Femur (tissue), 1 donor: ENCODE measurements around the gene CROCC.
A peak's percentile ranks its signal among the peaks of the same experiment; 100 is the strongest.

Experiments
- DNase-seq: peaks from one replicate; pipeline ENCODE4 v3.0.0-alpha.2; 2017

Gene CROCC

GRCh38 chr1:16988210-16988609 is 66.5 kb downstream of the CROCC start:
- no peak for DNase-seq

GRCh38 chr1:16989676-16990391 is 68.1 kb downstream of the CROCC start:
- no peak for DNase-seq

- DNase-seq = no peak
Observed at GRCh38 chr1:16991571-16991970, 69.8 kb downstream of the CROCC start.

DNA sequence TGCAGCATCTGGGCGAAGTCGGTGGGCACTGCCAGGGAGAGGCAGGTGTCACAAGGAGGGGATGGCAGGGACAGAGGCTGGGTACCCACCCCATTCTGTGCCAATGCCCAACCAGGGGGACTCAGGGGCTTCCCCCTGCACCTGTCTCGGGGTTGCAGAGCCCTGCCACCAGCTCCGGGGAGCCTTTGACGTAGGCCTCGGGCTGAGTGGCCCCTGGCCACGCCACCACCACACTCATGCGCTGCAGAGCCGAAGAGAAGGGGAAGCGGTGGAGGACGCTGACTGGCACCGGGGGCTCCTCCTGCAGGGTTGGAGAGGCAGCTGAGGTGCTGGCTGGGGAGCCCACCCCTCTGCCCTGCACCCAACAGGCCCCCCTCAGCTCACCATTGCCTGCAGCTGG is 70.4 kb downstream of the CROCC start:
- no peak for DNase-seq

GRCh38 chr1:16992675-16993074 is 70.9 kb downstream of the CROCC start:
- DNase-seq = no peak

DNA sequence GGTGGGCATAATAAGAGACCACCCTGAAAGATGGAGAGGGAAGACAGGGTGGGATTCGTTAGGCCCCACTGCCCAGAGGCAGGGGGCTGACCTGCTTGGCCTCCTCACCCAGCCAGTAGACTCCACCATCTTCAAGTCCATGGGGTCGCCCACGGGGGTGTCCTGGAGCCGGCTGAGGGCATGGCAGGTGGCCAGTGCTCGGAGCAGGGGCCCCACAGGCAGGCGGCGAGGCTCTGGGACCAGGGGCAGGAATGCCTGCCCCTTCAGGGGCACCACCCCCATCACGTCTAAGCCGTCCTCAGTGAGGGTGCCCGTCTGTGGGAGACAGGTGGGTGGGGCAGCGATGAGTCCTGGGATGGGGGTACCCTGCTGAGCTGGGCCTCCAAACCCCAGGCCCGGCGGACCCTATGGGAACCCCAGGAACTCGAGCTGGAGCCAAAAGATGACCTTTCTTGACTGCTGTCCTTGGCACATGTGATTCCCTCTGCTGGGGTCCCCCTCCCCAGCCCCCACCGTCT is 71.8 kb downstream of the CROCC start:
- no peak for DNase-seq

- DNase-seq = no peak
Observed at GRCh38 chr1:16996845-16997244, 75.1 kb downstream of the CROCC start.

DNA sequence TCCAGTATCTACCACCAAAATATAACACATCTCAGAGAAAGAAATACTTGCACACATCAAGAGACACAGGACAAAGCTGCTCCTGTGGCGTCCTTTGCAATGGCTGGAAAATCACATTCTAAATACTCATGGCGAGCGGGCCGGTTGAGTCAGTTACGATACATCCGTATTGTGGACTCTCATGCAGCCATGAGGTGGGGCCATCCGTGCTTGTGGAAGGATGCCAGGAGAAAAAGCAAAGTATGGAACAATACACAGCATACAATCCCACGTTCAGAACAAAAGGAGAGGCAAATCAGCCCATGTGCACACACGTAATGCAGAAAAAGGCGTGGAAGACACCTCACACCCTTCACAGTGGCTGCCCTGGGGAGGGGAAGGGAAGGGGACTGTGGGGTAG is 76.9 kb downstream of the CROCC start:
- DNase-seq = no peak

- no peak for DNase-seq
Observed at GRCh38 chr1:16999863-17000262, 78.1 kb downstream of the CROCC start.

GRCh38 chr1:17001760-17002523 is 80.2 kb downstream of the CROCC start:
- no peak for DNase-seq

- no peak for DNase-seq
Observed at GRCh38 chr1:17002524-17002902, 80.8 kb downstream of the CROCC start.

- DNase-seq = no peak
Observed at GRCh38 chr1:17004466-17005364, 83.0 kb downstream of the CROCC start.

DNA sequence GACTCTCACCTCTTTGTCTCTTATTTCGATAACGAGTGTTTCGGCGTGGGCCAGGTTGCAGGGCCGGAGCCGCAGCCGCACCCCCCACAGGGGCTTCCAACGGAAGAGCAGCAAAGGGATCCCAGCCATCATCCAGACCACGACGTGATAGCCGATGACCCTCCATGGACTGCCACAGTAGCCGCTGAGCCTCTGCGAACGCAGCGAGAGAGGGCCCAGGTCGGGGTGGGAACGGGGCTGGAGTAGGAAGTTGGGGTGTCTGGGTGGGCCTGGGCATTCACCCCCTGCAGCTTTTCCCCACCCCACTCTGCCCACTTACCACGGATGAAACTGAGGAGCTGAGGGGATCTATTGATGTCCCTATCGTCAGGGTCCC is 83.6 kb downstream of the CROCC start:
- DNase-seq = no peak

DNA sequence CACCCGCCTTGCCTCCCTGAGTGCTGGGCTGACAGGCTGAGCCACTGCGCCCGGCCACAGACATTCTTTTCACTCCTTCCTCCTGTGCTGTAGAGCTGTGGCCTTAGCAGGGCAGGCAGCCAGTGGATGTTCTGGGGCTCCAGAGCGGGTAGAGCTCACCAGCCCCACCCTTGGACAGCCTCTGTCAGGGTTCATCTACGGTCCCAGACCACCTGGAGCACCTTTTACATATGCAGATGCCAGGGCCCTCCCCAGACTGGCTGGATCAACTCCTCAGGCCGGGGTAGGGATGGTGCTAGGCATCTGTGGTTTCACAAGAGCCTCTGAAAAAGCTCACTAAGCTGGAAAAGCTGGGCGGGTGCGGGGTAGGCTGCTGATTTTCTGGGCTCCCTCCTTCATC is 85.4 kb downstream of the CROCC start:
- no peak for DNase-seq

DNA sequence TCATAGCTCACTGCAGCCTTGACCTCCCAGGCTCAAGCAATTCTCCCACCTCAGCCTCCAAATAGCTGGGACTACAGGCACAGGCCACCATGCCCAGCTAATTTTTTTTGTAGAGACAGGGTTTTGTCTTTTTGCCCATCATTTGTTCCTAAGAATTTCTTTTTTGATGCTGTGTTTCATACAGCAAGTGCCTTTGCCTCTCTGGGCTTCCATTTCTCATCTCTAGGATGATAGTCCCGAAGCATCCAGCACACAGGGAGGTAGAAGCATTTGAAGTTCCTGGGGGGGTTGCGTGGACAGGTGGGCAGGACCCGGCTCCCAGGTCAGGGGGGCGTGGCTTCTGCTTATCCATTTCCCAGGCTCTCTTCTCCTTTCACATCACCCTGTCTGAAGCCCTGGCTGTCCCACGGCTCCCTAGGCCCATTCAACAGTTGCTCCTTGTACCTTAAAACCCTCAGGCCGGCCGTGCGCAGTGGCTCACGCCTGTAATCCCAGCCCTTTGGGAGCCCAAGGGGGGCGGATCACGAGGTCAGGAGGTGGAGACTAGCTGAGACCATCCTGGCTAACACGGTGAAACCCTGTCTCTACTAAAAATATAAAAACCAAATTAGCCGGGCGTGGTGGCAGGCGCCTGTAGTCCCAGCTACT is 86.6 kb downstream of the CROCC start:
- DNase-seq = no peak

DNA sequence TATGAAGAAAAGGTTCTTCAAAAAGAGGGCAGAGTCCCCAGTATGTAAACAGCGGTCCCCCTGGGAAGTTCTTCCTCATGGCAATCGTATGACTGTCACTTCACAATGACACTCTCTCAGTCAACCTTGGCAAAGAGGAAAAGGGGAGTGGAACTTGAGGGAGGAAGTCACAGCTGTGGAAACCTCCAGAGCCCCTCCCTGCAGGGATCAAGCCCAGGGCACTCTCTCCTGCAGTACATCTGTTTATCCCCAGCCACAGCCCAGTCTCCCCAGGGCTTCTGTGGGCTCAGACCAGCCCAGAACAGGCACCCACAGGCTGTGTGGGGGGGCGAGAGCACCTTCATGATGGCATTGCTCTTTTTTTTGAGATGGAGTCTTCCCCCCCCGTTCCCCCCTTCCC is 88.0 kb downstream of the CROCC start:
- DNase-seq = no peak

DNA sequence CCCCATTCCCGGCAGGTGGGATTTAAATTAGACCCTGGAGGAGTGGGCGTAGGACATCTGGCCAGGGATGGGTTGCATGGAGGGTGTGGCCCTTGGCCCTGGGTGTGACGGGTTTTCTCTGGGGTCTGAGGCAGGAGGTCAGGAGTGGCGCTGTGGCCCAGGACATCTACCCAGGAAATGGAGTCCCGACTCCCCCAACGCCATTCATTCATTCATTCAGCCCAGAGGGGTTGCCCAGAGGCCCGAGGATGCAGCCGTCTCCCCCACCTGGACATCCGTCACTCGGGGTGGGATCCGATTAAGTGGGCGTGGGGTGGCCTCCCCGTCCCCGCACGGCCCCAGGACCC is 89.3 kb downstream of the CROCC start:
- DNase-seq = no peak

- DNase-seq = peak; percentile 81
Observed at GRCh38 chr1:17011439-17012307, 89.9 kb downstream of the CROCC start, which contains the start of gene ATP13A2. Gene ATP13A2 (minus strand): TSS chr1:17011928. CDS start chr1:17011738, 190 bp downstream.

DNA sequence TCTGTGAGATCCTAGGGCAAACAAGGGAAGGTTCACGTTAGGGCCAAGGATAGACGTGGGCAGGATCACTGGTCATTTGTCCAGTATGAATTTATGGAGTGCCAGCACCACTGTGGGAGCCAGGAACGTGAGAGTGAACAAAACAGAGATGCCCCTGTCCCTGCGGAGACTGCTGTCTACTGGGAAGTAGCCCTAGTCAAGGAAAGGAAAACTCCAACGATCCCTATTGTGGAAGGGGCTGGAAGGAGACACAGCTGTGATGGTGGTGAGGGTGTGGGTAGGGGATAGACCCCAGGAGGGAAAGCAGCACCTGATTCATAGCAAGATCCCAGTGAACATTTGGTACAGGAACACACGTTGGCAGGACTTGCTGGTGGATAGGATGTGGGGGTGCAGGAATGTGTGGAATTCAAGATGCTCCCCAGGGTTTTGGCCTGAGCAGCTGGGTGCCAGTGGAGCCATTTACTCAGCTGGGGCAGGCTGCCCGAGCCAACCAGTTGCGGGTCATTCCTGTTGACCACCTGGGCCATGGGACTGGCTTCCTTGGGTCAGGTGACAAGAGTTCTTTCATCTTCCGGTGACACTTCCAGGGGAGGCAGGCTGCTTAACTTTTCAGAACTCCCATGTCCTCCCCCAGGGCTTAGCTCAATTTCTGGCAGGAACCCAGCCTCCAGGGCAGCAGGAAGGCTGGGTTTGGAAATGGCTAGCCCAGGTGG is 91.2 kb downstream of the CROCC start:
- no peak for DNase-seq

GRCh38 chr1:17013491-17014320 is 92.0 kb downstream of the CROCC start:
- DNase-seq = peak; percentile 56
